ENCODE data around the gene NPSR1. TPM values are rescaled to one million over a fixed set of nuclear protein-coding genes. Genes with fewer than 3 reads are reported as not detected.

Gene NPSR1
- total and polyA plus RNA-seq, 4 donors = not detected

DNA sequence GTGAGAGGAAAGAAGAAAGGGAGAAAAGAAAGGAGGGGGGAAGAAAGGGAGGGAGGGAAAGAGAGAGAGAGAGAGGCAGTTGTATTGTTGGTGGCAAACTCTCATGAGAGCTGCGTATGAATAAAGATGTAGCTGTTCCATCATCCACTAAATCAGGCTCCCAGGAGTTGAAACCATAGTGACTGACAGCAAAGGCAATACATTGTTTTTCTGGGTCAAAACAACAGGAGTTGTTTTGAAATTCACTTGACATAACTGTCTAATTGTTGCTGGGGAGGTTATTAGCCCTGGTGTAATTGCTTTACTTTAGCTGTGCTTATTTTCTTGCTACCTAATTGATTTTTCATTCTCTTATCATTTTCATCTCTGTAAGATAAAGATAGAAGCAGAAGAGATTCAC, 173.4 kb downstream of the NPSR1 start:
- WGBS, 2 donors = 79% methylated on average over 1 of the region's 1 CpG
- no peaks in the 10 kb centered on the region for H3K27me3 ChIP-seq (ENCODE audit: control insufficient read depth in 1 of 2, insufficient read depth in 2 of 2, low read length in 1 of 2)
- H3K4me1 ChIP-seq (ENCODE audit: control insufficient read depth in 1 of 2, insufficient read depth in 2 of 2, low read length in 2 of 2) = no peaks in the 10 kb centered on the region
- H3K36me3 ChIP-seq (ENCODE audit: control insufficient read depth in 1 of 2, insufficient read depth in 2 of 2, low read length in 1 of 2) = no peaks in the 10 kb centered on the region
- intact Hi-C loops (cut with DNase I) = no loop called here
- ATAC-seq (ENCODE audit: low FRiP score) = no peak
- H3K4me3 ChIP-seq (ENCODE audit: low read length in 2 of 2) = no peak overlapping the region
- H3K27ac ChIP-seq (ENCODE audit: low read depth in 1 of 2, low read length in 2 of 2) = no peak overlapping the region
- no peaks in the 10 kb centered on the region for H3K9me3 ChIP-seq (ENCODE audit: control insufficient read depth, low read length)
- DNase-seq = no peak

GRCh38 chr7:34832020-34832419, 174.0 kb downstream of the NPSR1 start:
- Histone ChIP-seq H3K27me3 (ENCODE audit: control insufficient read depth in 1 of 2, insufficient read depth in 2 of 2, low read length in 1 of 2) (no peaks in the 10 kb centered on the region), H3K4me3 (ENCODE audit: low read length in 2 of 2) (no peak overlapping the region), H3K27ac (ENCODE audit: low read depth in 1 of 2, low read length in 2 of 2) (no peak overlapping the region), H3K9me3 (ENCODE audit: control insufficient read depth, low read length) (no peaks in the 10 kb centered on the region), H3K4me1 (ENCODE audit: control insufficient read depth in 1 of 2, insufficient read depth in 2 of 2, low read length in 2 of 2) (no peaks in the 10 kb centered on the region), H3K36me3 (ENCODE audit: control insufficient read depth in 1 of 2, insufficient read depth in 2 of 2, low read length in 1 of 2) (no peaks in the 10 kb centered on the region)
- 89 to 96% methylated on average over 3 of the region's 3 CpGs for WGBS, 2 donors
- DNase-seq (no peak), ATAC-seq (ENCODE audit: low FRiP score) (no peak)
- intact Hi-C loops (cut with DNase I) = no loop called here

DNA sequence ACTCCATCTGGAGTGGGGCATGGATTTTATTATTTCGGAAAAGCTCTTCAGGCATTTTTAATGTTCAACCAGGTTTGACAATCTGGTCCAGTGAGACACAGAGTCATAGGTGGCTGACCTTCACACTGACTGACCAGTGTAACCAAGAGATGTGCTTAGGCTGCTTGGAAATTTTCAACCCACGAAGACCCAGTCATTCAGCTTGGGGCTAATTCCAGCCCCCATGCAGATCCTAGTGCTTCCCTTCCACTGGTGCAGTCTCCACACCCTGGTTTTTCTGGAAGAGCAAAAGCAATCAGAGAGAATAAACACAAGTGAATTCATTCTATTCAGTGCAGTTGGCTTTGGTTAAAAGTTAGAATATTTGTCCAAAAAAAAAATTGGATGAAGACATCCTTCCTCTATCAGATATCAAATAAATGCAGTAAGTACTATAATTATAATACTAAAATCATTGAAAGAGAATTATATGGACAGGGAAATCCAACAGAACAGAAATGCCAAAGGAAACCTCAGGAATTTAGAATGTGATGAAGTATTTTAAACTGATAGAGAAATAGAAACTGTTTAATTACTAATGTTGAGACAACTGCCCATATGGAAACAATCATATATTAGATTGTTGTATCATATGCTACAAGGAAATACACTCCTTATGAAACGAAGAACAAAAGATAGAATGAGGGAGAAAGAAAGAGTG, 178.0 kb downstream of the NPSR1 start:
- H3K27me3 ChIP-seq (ENCODE audit: control insufficient read depth in 1 of 2, insufficient read depth in 2 of 2, low read length in 1 of 2) = no peaks in the 10 kb centered on the region
- whole genome bisulfite sequencing, 2 donors = 66 to 70% methylated on average over 3 of the region's 3 CpGs

DNA sequence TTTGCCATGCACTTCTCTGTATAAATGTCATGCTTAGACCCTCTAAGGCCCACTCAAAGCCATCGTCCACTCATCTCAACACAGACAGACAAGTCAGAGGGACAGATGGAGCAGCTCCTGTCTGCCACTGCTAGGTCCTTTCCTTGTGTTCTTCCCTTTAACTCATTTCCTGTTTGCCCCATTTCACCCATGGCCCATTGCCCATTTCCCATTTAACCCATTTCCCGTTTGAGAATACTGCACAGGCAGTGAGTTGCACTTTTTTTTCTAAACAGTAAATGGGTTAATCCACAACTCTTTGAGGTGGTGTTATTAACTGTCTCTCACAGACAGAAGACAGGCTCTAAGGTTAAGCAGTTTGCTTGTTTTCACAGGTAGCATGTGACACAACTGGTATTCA, 179.3 kb downstream of the NPSR1 start:
- Histone ChIP-seq H3K27me3 (ENCODE audit: control insufficient read depth in 1 of 2, insufficient read depth in 2 of 2, low read length in 1 of 2) (no peaks in the 10 kb centered on the region), H3K36me3 (ENCODE audit: control insufficient read depth in 1 of 2, insufficient read depth in 2 of 2, low read length in 1 of 2) (no peaks in the 10 kb centered on the region), H3K27ac (ENCODE audit: low read depth in 1 of 2, low read length in 2 of 2) (no peak overlapping the region), H3K4me3 (ENCODE audit: low read length in 2 of 2) (no peak overlapping the region), H3K9me3 (ENCODE audit: control insufficient read depth, low read length) (no peaks in the 10 kb centered on the region), H3K4me1 (ENCODE audit: control insufficient read depth in 1 of 2, insufficient read depth in 2 of 2, low read length in 2 of 2) (no peaks in the 10 kb centered on the region)
- WGBS, 2 donors = 49 to 54% methylated on average over 2 of the region's 2 CpGs
- DNase-seq = no peak
- intact Hi-C loops (cut with DNase I) = no loop called here
- no peak for ATAC-seq (ENCODE audit: low FRiP score)

More for the DNA sequence above, 178.0 kb downstream of the NPSR1 start:
- H3K27ac ChIP-seq (ENCODE audit: low read depth in 1 of 2, low read length in 2 of 2) = no peak overlapping the region
- intact Hi-C loops (cut with DNase I) = no loop called here
- ATAC-seq (ENCODE audit: low FRiP score) (no peak), DNase-seq (no peak)
- H3K4me3 ChIP-seq (ENCODE audit: low read length in 2 of 2) = no peak overlapping the region
- no peaks in the 10 kb centered on the region for H3K36me3 ChIP-seq (ENCODE audit: control insufficient read depth in 1 of 2, insufficient read depth in 2 of 2, low read length in 1 of 2)
- no peaks in the 10 kb centered on the region for H3K4me1 ChIP-seq (ENCODE audit: control insufficient read depth in 1 of 2, insufficient read depth in 2 of 2, low read length in 2 of 2)
- H3K9me3 ChIP-seq (ENCODE audit: control insufficient read depth, low read length) = no peaks in the 10 kb centered on the region

GRCh38 chr7:34837801-34838201, 179.8 kb downstream of the NPSR1 start:
- Histone ChIP-seq H3K9me3 (ENCODE audit: control insufficient read depth, low read length) (no peaks in the 10 kb centered on the region), H3K4me1 (ENCODE audit: control insufficient read depth in 1 of 2, insufficient read depth in 2 of 2, low read length in 2 of 2) (no peaks in the 10 kb centered on the region), H3K27ac (ENCODE audit: low read depth in 1 of 2, low read length in 2 of 2) (no peak overlapping the region), H3K27me3 (ENCODE audit: control insufficient read depth in 1 of 2, insufficient read depth in 2 of 2, low read length in 1 of 2) (no peaks in the 10 kb centered on the region), H3K36me3 (ENCODE audit: control insufficient read depth in 1 of 2, insufficient read depth in 2 of 2, low read length in 1 of 2) (no peaks in the 10 kb centered on the region), H3K4me3 (ENCODE audit: low read length in 2 of 2) (no peak overlapping the region)
- intact Hi-C loops (cut with DNase I) = no loop called here
- DNase-seq (no peak), ATAC-seq (ENCODE audit: low FRiP score) (no peak)
- 45 to 50% methylated on average over 2 of the region's 2 CpGs for WGBS, 2 donors

- WGBS, 2 donors = 72 to 81% methylated on average over 5 of the region's 5 CpGs
- no peak for DNase-seq
- no peak for ATAC-seq (ENCODE audit: low FRiP score)
- Histone ChIP-seq H3K9me3 (ENCODE audit: control insufficient read depth, low read length) (no peaks in the 10 kb centered on the region), H3K4me3 (ENCODE audit: low read length in 2 of 2) (no peak overlapping the region), H3K27me3 (ENCODE audit: control insufficient read depth in 1 of 2, insufficient read depth in 2 of 2, low read length in 1 of 2) (no peaks in the 10 kb centered on the region), H3K27ac (ENCODE audit: low read depth in 1 of 2, low read length in 2 of 2) (no peak overlapping the region), H3K36me3 (ENCODE audit: control insufficient read depth in 1 of 2, insufficient read depth in 2 of 2, low read length in 1 of 2) (no peaks in the 10 kb centered on the region), H3K4me1 (ENCODE audit: control insufficient read depth in 1 of 2, insufficient read depth in 2 of 2, low read length in 2 of 2) (no peaks in the 10 kb centered on the region)
- intact Hi-C loops (cut with DNase I) = no loop called here
Observed at GRCh38 chr7:34838329-34838728, 180.3 kb downstream of the NPSR1 start.

DNA sequence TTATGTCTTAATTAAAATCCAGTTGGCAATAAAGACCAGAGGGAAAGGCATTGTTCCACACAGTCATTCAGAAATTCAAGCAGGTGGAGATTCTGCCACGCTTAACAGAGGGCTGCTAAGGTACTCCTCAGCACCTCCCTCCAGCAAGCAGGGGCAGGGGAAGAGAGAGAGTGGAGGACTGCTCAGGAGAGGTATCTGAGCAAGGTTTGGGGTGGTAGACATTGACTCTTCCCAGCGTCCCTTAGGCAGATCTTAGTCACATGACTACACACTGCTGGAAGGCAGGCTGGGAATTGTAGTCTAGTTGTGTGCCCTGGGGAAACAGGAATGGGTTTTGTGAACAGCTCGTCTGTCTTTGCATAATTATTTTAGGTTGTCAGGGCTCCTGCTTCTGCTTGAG, 181.6 kb downstream of the NPSR1 start:
- H3K27ac ChIP-seq (ENCODE audit: low read depth in 1 of 2, low read length in 2 of 2) = no peak overlapping the region
- H3K36me3 ChIP-seq (ENCODE audit: control insufficient read depth in 1 of 2, insufficient read depth in 2 of 2, low read length in 1 of 2) = no peaks in the 10 kb centered on the region
- DNase-seq = no peak
- intact Hi-C loops (cut with DNase I) = no loop called here
- H3K27me3 ChIP-seq (ENCODE audit: control insufficient read depth in 1 of 2, insufficient read depth in 2 of 2, low read length in 1 of 2) = no peaks in the 10 kb centered on the region
- H3K4me3 ChIP-seq (ENCODE audit: low read length in 2 of 2) = no peak overlapping the region
- H3K9me3 ChIP-seq (ENCODE audit: control insufficient read depth, low read length) = peaks cover 2% of the 10 kb centered on the region
- ATAC-seq (ENCODE audit: low FRiP score) = no peak
- H3K4me1 ChIP-seq (ENCODE audit: control insufficient read depth in 1 of 2, insufficient read depth in 2 of 2, low read length in 2 of 2) = no peaks in the 10 kb centered on the region
- 54 to 60% methylated on average over 3 of the region's 3 CpGs for WGBS, 2 donors

- Histone ChIP-seq H3K4me3 (ENCODE audit: low read length in 2 of 2) (no peak overlapping the region), H3K36me3 (ENCODE audit: control insufficient read depth in 1 of 2, insufficient read depth in 2 of 2, low read length in 1 of 2) (no peaks in the 10 kb centered on the region), H3K4me1 (ENCODE audit: control insufficient read depth in 1 of 2, insufficient read depth in 2 of 2, low read length in 2 of 2) (no peaks in the 10 kb centered on the region), H3K27me3 (ENCODE audit: control insufficient read depth in 1 of 2, insufficient read depth in 2 of 2, low read length in 1 of 2) (no peaks in the 10 kb centered on the region), H3K27ac (ENCODE audit: low read depth in 1 of 2, low read length in 2 of 2) (no peak overlapping the region), H3K9me3 (ENCODE audit: control insufficient read depth, low read length) (peaks cover 2% of the 10 kb centered on the region)
- WGBS, 2 donors = 69 to 75% methylated on average over 5 of the region's 5 CpGs
- intact Hi-C loops (cut with DNase I) = no loop called here
- DNase-seq = no peak
- no peak for ATAC-seq (ENCODE audit: low FRiP score)
Observed at GRCh38 chr7:34840176-34840785, 182.3 kb downstream of the NPSR1 start.

DNA sequence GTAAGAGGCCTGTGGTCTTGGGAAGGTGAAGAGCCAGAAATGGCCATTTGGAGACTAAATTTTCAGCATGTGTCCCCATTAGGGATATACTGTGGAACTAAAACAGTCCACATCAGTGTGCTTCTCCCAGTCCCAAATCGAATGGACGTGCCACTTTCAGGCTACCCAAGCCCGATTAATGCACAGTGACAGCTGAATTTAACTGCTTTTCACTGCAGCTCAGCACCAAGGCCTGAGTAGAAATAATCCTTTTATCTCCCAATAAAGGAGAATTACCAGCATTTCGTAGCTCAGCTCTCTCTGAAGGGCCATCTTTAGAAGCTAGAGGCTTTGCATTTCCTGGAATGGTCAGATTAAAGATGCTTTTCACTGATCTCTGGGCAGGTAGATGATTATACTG, 183.3 kb downstream of the NPSR1 start:
- no peaks in the 10 kb centered on the region for H3K27me3 ChIP-seq (ENCODE audit: control insufficient read depth in 1 of 2, insufficient read depth in 2 of 2, low read length in 1 of 2)
- DNase-seq = no peak
- intact Hi-C loops (cut with DNase I) = no loop called here
- no peak overlapping the region for H3K4me3 ChIP-seq (ENCODE audit: low read length in 2 of 2)
- H3K36me3 ChIP-seq (ENCODE audit: control insufficient read depth in 1 of 2, insufficient read depth in 2 of 2, low read length in 1 of 2) = no peaks in the 10 kb centered on the region
- H3K4me1 ChIP-seq (ENCODE audit: control insufficient read depth in 1 of 2, insufficient read depth in 2 of 2, low read length in 2 of 2) = no peaks in the 10 kb centered on the region
- WGBS, 2 donors = 76 to 78% methylated on average over 4 of the region's 4 CpGs
- H3K27ac ChIP-seq (ENCODE audit: low read depth in 1 of 2, low read length in 2 of 2) = no peak overlapping the region
- no peak for ATAC-seq (ENCODE audit: low FRiP score)
- peaks cover 2% of the 10 kb centered on the region for H3K9me3 ChIP-seq (ENCODE audit: control insufficient read depth, low read length)
